Gastrocnemius medialis (tissue), 4 donors: Measurements from ENCODE around the gene ADSL.

ENCODE experiments used
- POLR2A ChIP-seq, 2 donors: fragments of 450-650 bp; IDR thresholded peaks; one replicate each; pipeline ENCODE4 v1.6.1; 2017; ENCODE audit warnings: antibody characterized with exemption in 2 of 2, mild to moderate bottlenecking in 2 of 2, moderate library complexity in 2 of 2
- TF ChIP-seq, protein P1 (sequence below), 5 experiments: fragments of 450-650 bp in 3 of 5; fragments of 200-600 bp in 2 of 5; sonication (generic) in 2 of 5; IDR thresholded peaks in 4 of 5; conservative IDR thresholded peaks in 1 of 5; 1 replicate in 4 of 5; 2 replicates in 1 of 5; pipeline ENCODE4 v1.5.1; 2016 to 2019; ENCODE audit warnings: antibody characterized with exemption in 5 of 5, mild to moderate bottlenecking in 3 of 5, moderate library complexity in 3 of 5

- no peak for TF ChIP-seq POLR2A (IDR thresholded peaks at IDR 0.05)
- TF ChIP-seq, protein P1, sequence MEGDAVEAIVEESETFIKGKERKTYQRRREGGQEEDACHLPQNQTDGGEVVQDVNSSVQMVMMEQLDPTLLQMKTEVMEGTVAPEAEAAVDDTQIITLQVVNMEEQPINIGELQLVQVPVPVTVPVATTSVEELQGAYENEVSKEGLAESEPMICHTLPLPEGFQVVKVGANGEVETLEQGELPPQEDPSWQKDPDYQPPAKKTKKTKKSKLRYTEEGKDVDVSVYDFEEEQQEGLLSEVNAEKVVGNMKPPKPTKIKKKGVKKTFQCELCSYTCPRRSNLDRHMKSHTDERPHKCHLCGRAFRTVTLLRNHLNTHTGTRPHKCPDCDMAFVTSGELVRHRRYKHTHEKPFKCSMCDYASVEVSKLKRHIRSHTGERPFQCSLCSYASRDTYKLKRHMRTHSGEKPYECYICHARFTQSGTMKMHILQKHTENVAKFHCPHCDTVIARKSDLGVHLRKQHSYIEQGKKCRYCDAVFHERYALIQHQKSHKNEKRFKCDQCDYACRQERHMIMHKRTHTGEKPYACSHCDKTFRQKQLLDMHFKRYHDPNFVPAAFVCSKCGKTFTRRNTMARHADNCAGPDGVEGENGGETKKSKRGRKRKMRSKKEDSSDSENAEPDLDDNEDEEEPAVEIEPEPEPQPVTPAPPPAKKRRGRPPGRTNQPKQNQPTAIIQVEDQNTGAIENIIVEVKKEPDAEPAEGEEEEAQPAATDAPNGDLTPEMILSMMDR (IDR thresholded peaks at IDR 0.05 in 4 of 5, conservative IDR thresholded peaks at IDR 0.05 in 1 of 5), result no peak
Observed at GRCh38 chr22:40432625-40433024, 86.3 kb downstream of the ADSL start.
